Activated T-helper 1 cell treated with anti-CD3 and anti-CD28 coated beads, Interleukin-2, amount 50 U/mL, for 16 hours (primary cell): Measurements from ENCODE around the gene GRK5.

Experiments
- DNase-seq, 2 donors: peaks; one replicate each; pipeline ENCODE4 v3.0.0-alpha.2; 2020; ENCODE audit warnings: low read depth in 1 of 2, low spot score in 1 of 2

GRK5 gene

DNA sequence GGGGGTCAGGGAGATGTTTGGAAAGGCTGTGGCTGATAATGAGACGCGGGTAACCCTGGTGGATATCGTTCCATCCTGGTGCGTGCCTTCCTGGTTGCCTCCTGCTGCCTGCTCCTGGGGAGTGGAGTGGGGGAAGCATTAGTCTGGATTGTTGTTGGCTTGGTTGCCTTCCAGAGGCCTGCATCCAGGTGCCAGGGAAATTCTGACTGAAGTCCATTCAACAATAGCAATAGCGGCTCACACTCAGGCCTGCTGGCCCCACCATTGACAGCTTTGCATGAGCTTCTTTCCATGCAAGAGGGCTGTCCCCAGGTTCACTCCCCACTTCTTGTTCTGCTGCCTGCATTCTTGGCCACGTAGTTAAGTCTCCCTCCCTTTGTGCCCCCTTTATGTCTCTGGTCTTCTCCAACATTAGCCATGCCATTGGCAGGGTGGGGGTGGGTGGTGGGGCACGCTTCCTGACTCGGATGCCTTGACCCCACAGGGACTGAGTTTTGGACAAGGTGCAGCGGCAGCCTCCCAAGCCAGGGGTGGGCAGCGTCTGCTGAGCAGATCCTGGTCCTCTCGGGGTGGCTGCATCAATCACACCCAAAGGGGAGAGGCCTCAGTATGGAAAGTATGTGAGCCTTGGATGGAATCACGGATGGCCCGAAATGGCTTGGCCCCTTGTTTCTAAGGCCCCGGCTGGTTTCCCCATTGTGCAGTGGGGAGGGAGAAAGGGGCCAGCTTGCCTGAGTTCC lies 150.2 kb downstream of the GRK5 start:
- DNase-seq, result no peak

DNA sequence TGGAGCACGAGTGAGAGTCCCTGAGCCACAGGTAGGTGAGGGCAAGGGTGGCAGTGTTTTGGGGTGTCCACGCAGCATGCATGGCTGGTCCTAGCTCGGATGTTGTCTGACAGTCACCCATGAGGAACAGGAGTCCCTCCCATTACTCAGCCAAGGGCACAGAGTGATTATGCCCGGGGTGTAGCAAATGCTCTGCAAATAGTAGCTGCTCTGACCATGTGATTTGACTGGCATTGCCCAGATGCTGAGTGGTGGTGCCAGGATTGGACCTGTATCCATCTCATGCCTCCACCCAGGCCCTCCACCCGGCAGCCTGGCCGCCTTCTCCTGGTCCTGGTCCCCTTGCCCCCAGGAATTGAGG lies 150.8 kb downstream of the GRK5 start:
- no peak for DNase-seq

DNA sequence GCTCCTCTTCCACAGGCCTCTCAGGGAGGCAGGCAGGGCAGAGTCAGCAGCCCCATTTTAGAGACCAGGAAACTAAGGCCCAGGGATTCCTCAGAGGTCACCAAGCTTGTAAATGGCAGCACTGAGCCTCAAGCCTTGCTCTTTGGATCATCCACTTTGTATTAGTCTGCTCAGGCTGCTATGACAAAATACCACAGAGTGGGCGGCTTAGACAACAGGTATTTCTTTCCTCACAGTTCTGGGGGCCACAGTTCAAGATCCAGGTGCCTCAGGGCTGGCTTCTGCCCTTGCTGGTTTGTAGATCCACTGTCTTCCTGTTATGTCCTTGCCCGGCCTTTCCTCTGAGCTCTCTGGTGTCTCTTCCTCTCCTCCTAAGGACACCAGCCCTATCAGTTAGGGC lies 151.2 kb downstream of the GRK5 start:
- no peak for DNase-seq

DNA sequence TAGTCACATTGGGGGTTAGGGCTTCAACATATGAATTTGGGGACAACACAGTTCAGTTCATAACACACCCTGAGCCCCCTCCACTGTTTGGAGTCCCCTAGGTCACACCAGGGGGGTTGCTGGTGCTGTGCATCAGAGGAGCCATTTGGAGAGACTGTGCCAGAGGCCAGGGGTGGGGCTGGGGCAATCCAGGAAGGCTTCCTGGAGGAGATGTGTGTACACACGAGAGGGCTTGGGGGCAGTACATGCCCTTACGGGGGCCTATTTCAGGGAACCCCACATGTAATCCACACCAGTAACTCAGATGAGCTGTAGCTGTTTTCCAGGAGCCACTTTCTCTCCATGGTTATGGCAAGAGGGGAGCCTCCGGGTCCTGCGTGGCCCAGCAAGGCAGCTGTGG lies 151.7 kb downstream of the GRK5 start:
- DNase-seq, result no peak

DNA sequence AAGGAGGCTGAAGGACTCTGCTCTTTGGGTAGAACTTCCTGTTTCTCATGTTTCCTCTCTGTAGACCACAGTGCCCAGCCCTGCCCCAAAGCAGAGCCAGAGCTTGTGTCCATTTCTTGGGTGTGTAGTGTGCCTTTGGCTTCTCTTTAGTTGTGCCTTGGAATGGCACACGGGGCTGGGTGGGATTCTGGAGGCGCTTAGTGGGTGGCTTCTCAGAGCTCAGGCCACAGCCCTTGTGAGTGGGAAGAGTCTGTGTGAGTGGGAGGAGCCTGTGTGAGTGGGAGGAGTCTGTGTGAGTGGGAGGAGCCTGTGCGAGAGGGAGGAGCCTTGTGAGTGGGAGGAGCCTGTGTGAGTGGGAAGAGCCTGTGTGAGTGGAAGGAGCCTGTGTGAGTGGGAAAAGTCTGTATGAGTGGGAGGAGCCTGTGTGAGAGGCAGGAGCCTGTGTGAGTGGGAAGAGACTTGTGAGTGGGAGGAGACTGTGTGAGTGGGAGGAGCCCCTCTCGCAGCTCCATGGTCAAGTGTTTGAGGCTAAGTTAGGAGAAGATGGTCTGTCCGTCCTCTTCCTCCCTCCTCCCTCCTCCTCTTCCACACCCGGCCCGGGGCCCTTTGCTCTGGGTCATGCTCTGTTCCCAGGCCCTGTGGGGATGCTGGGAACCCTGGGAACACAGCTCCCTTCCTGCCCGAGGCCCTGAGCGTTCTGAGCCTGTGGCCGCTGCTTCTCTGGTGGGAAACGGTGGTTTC lies 153.0 kb downstream of the GRK5 start:
- DNase-seq, result no peak

GRCh38 chr10:119361037-119361436 lies 153.7 kb downstream of the GRK5 start:
- DNase-seq, result no peak

DNA sequence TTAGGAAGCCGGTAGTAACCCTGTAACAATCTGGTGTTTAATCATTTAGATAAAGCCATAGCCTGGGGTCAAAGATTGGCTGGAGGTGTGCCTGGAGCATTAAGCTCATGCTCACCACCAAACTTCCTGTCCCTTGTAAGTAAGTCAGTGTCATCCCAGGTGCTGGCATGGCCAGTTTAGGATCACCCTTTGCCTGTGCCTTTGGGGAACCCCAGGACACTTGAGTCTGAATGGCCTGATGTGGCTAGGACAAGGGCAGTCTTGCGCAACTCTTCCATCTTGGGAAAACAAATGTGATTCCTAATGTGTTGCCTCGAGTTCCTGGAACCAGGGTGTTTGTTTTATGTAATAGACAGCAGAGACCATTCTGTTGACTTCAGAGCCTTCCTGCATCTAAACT lies 154.8 kb downstream of the GRK5 start:
- DNase-seq, result no peak

- no peak for DNase-seq
Measured at GRCh38 chr10:119364645-119365600, 157.6 kb downstream of the GRK5 start.

- DNase-seq, result no peak
Measured at GRCh38 chr10:119365773-119366599, 158.6 kb downstream of the GRK5 start.

- DNase-seq, result no peak
Measured at GRCh38 chr10:119367841-119368549, 160.6 kb downstream of the GRK5 start.

- no peak for DNase-seq
Measured at GRCh38 chr10:119368581-119368980, 161.2 kb downstream of the GRK5 start.

GRCh38 chr10:119368991-119369869 lies 161.9 kb downstream of the GRK5 start:
- no peak for DNase-seq

DNA sequence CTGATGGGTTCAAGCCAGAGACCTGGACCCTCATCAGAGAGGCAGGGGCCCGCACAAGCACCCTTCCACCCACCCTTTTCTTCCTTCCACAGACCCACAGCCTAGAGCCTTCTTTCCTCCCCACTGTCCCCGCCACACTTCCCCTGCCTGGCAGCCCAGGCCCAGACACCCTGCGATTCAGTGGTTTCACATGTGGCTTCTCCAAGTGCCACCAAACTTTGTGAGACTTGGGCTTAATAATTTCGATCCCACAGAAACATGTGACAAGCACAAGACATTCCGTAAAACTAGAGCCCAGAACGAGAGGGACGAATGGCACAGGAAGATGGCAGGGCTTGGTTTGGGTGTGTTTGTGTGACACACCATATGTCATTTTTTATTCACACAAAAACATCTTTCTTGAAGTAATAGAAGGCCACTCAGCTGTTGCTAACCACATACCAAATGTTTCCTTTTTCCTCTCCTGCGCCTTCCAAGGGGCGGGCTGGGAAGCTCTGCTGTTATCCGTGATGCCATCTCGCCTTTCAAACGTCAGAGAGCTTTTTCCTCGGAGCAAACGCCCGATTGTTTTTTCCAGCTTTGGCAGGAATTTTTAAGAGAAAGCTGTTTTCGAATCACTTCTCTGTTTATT lies 162.9 kb downstream of the GRK5 start:
- DNase-seq, result no peak

GRCh38 chr10:119370972-119371703 lies 163.8 kb downstream of the GRK5 start:
- DNase-seq, result no peak

GRCh38 chr10:119371704-119372663 lies 164.6 kb downstream of the GRK5 start:
- no peak for DNase-seq

GRCh38 chr10:119373294-119374102 lies 166.1 kb downstream of the GRK5 start:
- no peak for DNase-seq
